NCI-H2029 treated with DMSO at 0.1 percent for 48 hours (cell line): Measurements from ENCODE around the gene AREL1.
"Not testable (repeated sequence)": the region's sequence is repeated elsewhere in the genome, so short reads cannot be mapped to it uniquely, and the experiment has no call there.

Experiments used
- DNase-seq: peaks from one replicate; lab custom pipeline; 2025; lab: John Stamatoyannopoulos, UW

Gene AREL1

GRCh38 chr14:74712499-74713394 lies at the start of gene AREL1, which contains the start of gene FCF1:
AREL1 (minus strand) TSS chr14:74713080; CDS start chr14:74685615, 27,465 bp downstream.
FCF1 (plus strand) TSS chr14:74713144; CDS start chr14:74713198, 54 bp downstream.
- DNase-seq: no peak

- DNase-seq: not testable (repeated sequence)
Observed at GRCh38 chr14:74758505-74758904, 45.6 kb upstream of the AREL1 start.

GRCh38 chr14:74756326-74756725 lies 43.4 kb upstream of the AREL1 start:
- DNase-seq: no peak

- DNase-seq: no peak
Observed at GRCh38 chr14:74754899-74755298, 42.0 kb upstream of the AREL1 start.

GRCh38 chr14:74754157-74754556 lies 41.3 kb upstream of the AREL1 start:
- no peak for DNase-seq

GRCh38 chr14:74747237-74747636 lies 34.4 kb upstream of the AREL1 start:
- no peak for DNase-seq

GRCh38 chr14:74739293-74740030 lies 26.6 kb upstream of the AREL1 start:
- DNase-seq: no peak

GRCh38 chr14:74737753-74738325 lies 25.0 kb upstream of the AREL1 start:
- no peak for DNase-seq

- DNase-seq: no peak
Observed at GRCh38 chr14:74735125-74735524, 22.2 kb upstream of the AREL1 start.

GRCh38 chr14:74733221-74733620 lies 20.3 kb upstream of the AREL1 start:
- no peak for DNase-seq

- DNase-seq: no peak
Observed at GRCh38 chr14:74732387-74732786, 19.5 kb upstream of the AREL1 start.

- DNase-seq: no peak
Observed at GRCh38 chr14:74723134-74723533, 10.3 kb upstream of the AREL1 start.

GRCh38 chr14:74720526-74720925 lies 7.6 kb upstream of the AREL1 start:
- DNase-seq: no peak

GRCh38 chr14:74713395-74713735 lies 485 bp upstream of the AREL1 start:
- no peak for DNase-seq

- no peak for DNase-seq
Observed at GRCh38 chr14:74711651-74712050, 1.2 kb downstream of the AREL1 start.

- DNase-seq: no peak
Observed at GRCh38 chr14:74710480-74710879, 2.4 kb downstream of the AREL1 start.

- no peak for DNase-seq
Observed at GRCh38 chr14:74705613-74706500, 7.0 kb downstream of the AREL1 start.

- no peak for DNase-seq
Observed at GRCh38 chr14:74704656-74705055, 8.2 kb downstream of the AREL1 start.

- no peak for DNase-seq
Observed at GRCh38 chr14:74703043-74703442, 9.8 kb downstream of the AREL1 start.

GRCh38 chr14:74702293-74702692 lies 10.6 kb downstream of the AREL1 start:
- DNase-seq: no peak

- no peak for DNase-seq
Observed at GRCh38 chr14:74698465-74698864, 14.4 kb downstream of the AREL1 start.

- DNase-seq: no peak
Observed at GRCh38 chr14:74697976-74698375, 14.9 kb downstream of the AREL1 start.
